ENCODE measurements around the gene STRA8. TPM values are rescaled to one million over a fixed set of nuclear protein-coding genes. Genes with fewer than 3 reads are reported as not detected.

The STRA8 gene
- total RNA-seq, 2 donors from 2014 or later, result not detected

- TF ChIP-seq CTCF (IDR thresholded peaks at IDR 0.05), result no peak
- no peaks in the 10 kb centered on the region for H3K27me3 ChIP-seq (replicated peaks; ENCODE audit: insufficient read depth)
- H3K4me1 ChIP-seq (ENCODE audit: control insufficient read depth in 1 of 2, low read depth in 2 of 2), result no peaks in the 10 kb centered on the region
- H3K9me3 ChIP-seq, result no peaks in the 10 kb centered on the region
- H3K36me3 ChIP-seq, result no peaks in the 10 kb centered on the region
- ATAC-seq (ENCODE audit: insufficient number of reproducible peaks, low FRiP score, low read depth) (no peak), DNase-seq (ENCODE audit: low spot score) (no peak)
- H3K27ac ChIP-seq, result no peak overlapping the region
- H3K4me3 ChIP-seq, result no peak overlapping the region
Observed at GRCh38 chr7:135275971-135276580, 42.4 kb downstream of the STRA8 start.

GRCh38 chr7:135277161-135277560 is 43.5 kb downstream of the STRA8 start:
- Histone ChIP-seq H3K27me3 (replicated peaks; ENCODE audit: insufficient read depth) (no peaks in the 10 kb centered on the region), H3K4me1 (ENCODE audit: control insufficient read depth in 1 of 2, low read depth in 2 of 2) (no peaks in the 10 kb centered on the region), H3K36me3 (no peaks in the 10 kb centered on the region), H3K9me3 (no peaks in the 10 kb centered on the region), H3K4me3 (no peak overlapping the region), H3K27ac (no peak overlapping the region)
- ATAC-seq (ENCODE audit: insufficient number of reproducible peaks, low FRiP score, low read depth), result no peak
- DNase-seq (ENCODE audit: low spot score), result no peak
- no peak for TF ChIP-seq CTCF (IDR thresholded peaks at IDR 0.05)

GRCh38 chr7:135281363-135281949 is 47.8 kb downstream of the STRA8 start:
- TF ChIP-seq CTCF (IDR thresholded peaks at IDR 0.05), result peak; percentile 80
- Histone ChIP-seq H3K27ac (no peak overlapping the region), H3K4me3 (peak overlapping the region; percentile 21), H3K4me1 (ENCODE audit: control insufficient read depth in 1 of 2, low read depth in 2 of 2) (no peaks in the 10 kb centered on the region), H3K36me3 (no peaks in the 10 kb centered on the region), H3K27me3 (replicated peaks; ENCODE audit: insufficient read depth) (no peaks in the 10 kb centered on the region), H3K9me3 (no peaks in the 10 kb centered on the region)
- ATAC-seq (ENCODE audit: insufficient number of reproducible peaks, low FRiP score, low read depth) (peak; percentile 88), DNase-seq (ENCODE audit: low spot score) (peak; percentile 42)

- Histone ChIP-seq H3K9me3 (no peaks in the 10 kb centered on the region), H3K27ac (no peak overlapping the region), H3K4me1 (ENCODE audit: control insufficient read depth in 1 of 2, low read depth in 2 of 2) (no peaks in the 10 kb centered on the region), H3K4me3 (no peak overlapping the region), H3K27me3 (replicated peaks; ENCODE audit: insufficient read depth) (no peaks in the 10 kb centered on the region), H3K36me3 (no peaks in the 10 kb centered on the region)
- DNase-seq (ENCODE audit: low spot score) (no peak), ATAC-seq (ENCODE audit: insufficient number of reproducible peaks, low FRiP score, low read depth) (no peak)
- TF ChIP-seq CTCF (IDR thresholded peaks at IDR 0.05), result no peak
Observed at GRCh38 chr7:135282561-135283254, 49.1 kb downstream of the STRA8 start.

- Histone ChIP-seq H3K4me3 (no peak overlapping the region), H3K27ac (no peak overlapping the region), H3K36me3 (no peaks in the 10 kb centered on the region), H3K9me3 (no peaks in the 10 kb centered on the region), H3K27me3 (replicated peaks; ENCODE audit: insufficient read depth) (no peaks in the 10 kb centered on the region), H3K4me1 (ENCODE audit: control insufficient read depth in 1 of 2, low read depth in 2 of 2) (no peaks in the 10 kb centered on the region)
- ATAC-seq (ENCODE audit: insufficient number of reproducible peaks, low FRiP score, low read depth), result no peak
- DNase-seq (ENCODE audit: low spot score), result no peak
- no peak for TF ChIP-seq CTCF (IDR thresholded peaks at IDR 0.05)
Observed at GRCh38 chr7:135283959-135284638, 50.5 kb downstream of the STRA8 start.

All from thoracic aorta (tissue), 2 donors.